Loucy (cell line): ENCODE data around the gene HMG20B.
"Not testable (repeated sequence)": the region's sequence is repeated elsewhere in the genome, so short reads cannot be mapped to it uniquely, and the experiment has no call there.

ENCODE experiments used
- H2AFZ ChIP-seq: fragments of 200-600 bp; sonication (generic); 2 replicates; pipeline ENCODE4 v1.6.0; 2016; ENCODE audit warnings: antibody characterized with exemption, mild to moderate bottlenecking, low read length, moderate library complexity
- H3F3A ChIP-seq: fragments of 200-600 bp; 2 replicates; pipeline ENCODE4 v1.6.0; 2016; ENCODE audit warnings: antibody characterized with exemption, low read depth, mild to moderate bottlenecking
- H3K27me3 ChIP-seq: fragments of 200-600 bp; sonication (generic); 2 replicates; pipeline ENCODE4 v1.6.1; 2014; ENCODE audit warnings: low read length, mild to moderate bottlenecking; ENCODE audit not compliant: insufficient read depth, poor library complexity, severe bottlenecking
- H3K36me3 ChIP-seq: fragments of 200-600 bp; sonication (generic); 2 replicates; pipeline ENCODE4 v1.6.1; 2016; ENCODE audit warnings: low read length; ENCODE audit not compliant: insufficient read depth
- H3K4me1 ChIP-seq: fragments of 200-600 bp; sonication (generic); 2 replicates; pipeline ENCODE4 v1.5.1; 2014; ENCODE audit warnings: low read length, mild to moderate bottlenecking; ENCODE audit not compliant: insufficient read depth, poor library complexity, severe bottlenecking
- H3K4me2 ChIP-seq: fragments of 200-600 bp; sonication (generic); 2 replicates; pipeline ENCODE4 v1.6.0; 2014; ENCODE audit warnings: antibody characterized with exemption, low read length, low read depth, mild to moderate bottlenecking; ENCODE audit not compliant: poor library complexity, severe bottlenecking
- H3K4me3 ChIP-seq: fragments of 200-600 bp; sonication (generic); 2 replicates; pipeline ENCODE4 v1.5.1; 2014; ENCODE audit warnings: low read length, mild to moderate bottlenecking, mixed read lengths; ENCODE audit not compliant: poor library complexity, severe bottlenecking
- H3K79me2 ChIP-seq: fragments of 200-600 bp; sonication (generic); 2 replicates; pipeline ENCODE4 v1.6.1; 2014; ENCODE audit warnings: low read length; ENCODE audit not compliant: insufficient read depth
- H3K9ac ChIP-seq: fragments of 200-600 bp; sonication (generic); 2 replicates; pipeline ENCODE4 v1.6.0; 2014; ENCODE audit warnings: mild to moderate bottlenecking, low read depth, low read length, moderate library complexity; ENCODE audit not compliant: poor library complexity, severe bottlenecking
- H3K9me2 ChIP-seq: fragments of 200-600 bp; sonication (generic); replicated peaks from 2 replicates; pipeline ENCODE4 v1.6.1; 2016; ENCODE audit warnings: low read depth, low read length, mixed read lengths
- H3K9me3 ChIP-seq: fragments of 200-600 bp; sonication (generic); 2 replicates; pipeline ENCODE4 v1.6.1; 2014; ENCODE audit warnings: mild to moderate bottlenecking, antibody characterized with exemption, low read length, low read depth; ENCODE audit not compliant: insufficient read depth
- H4K20me1 ChIP-seq: fragments of 200-600 bp; sonication (generic); 2 replicates; pipeline ENCODE4 v1.6.0; 2014; ENCODE audit warnings: antibody characterized with exemption, low read length, mild to moderate bottlenecking; ENCODE audit not compliant: insufficient read depth, poor library complexity, severe bottlenecking
- CTCF ChIP-seq: fragments of 200-600 bp; sonication (generic); conservative IDR thresholded peaks from 2 replicates; pipeline ENCODE4 v1.5.1; 2014; ENCODE audit warnings: mild to moderate bottlenecking, antibody characterized with exemption, low read length
- EZH2phosphoT487 ChIP-seq: fragments of 200-600 bp; IDR thresholded peaks from 2 replicates; pipeline ENCODE4 v1.6.1; 2018; ENCODE audit warnings: antibody characterized with exemption, mild to moderate bottlenecking, moderate library complexity, borderline replicate concordance

HMG20B gene

GRCh38 chr19:3565139-3565538, 7.6 kb upstream of the HMG20B start:
- H4K20me1 ChIP-seq = no peaks in the 10 kb centered on the region
- H3K9me3 ChIP-seq = no peaks in the 10 kb centered on the region
- H3K4me2 ChIP-seq = no peak overlapping the region
- H3K9me2 ChIP-seq = no peaks in the 10 kb centered on the region
- no peak overlapping the region for H2AFZ ChIP-seq
- H3K27me3 ChIP-seq = no peaks in the 10 kb centered on the region
- no peak for TF ChIP-seq CTCF
- no peak for TF ChIP-seq EZH2phosphoT487
- H3K9ac ChIP-seq = no peak overlapping the region
- H3K79me2 ChIP-seq = no peaks in the 10 kb centered on the region
- H3K4me3 ChIP-seq = no peak overlapping the region
- H3K36me3 ChIP-seq = no peaks in the 10 kb centered on the region
- no peaks in the 10 kb centered on the region for H3F3A ChIP-seq
- no peaks in the 10 kb centered on the region for H3K4me1 ChIP-seq

- H3K36me3 ChIP-seq, H3K4me3 ChIP-seq, H3K4me2 ChIP-seq, H3K9me3 ChIP-seq, H3K4me1 ChIP-seq, H2AFZ ChIP-seq, H3K79me2 ChIP-seq, H3F3A ChIP-seq, H3K9ac ChIP-seq, H3K9me2 ChIP-seq, H3K27me3 ChIP-seq: not testable (repeated sequence)
- peaks cover 19% of the 10 kb centered on the region for H4K20me1 ChIP-seq
Observed at GRCh38 chr19:3570042-3570441, 2.7 kb upstream of the HMG20B start.

- Histone ChIP-seq H3K27me3 (no peaks in the 10 kb centered on the region), H3K4me1 (peaks cover 8% of the 10 kb centered on the region), H4K20me1 (peaks cover 22% of the 10 kb centered on the region), H3K79me2 (peaks cover 9% of the 10 kb centered on the region), H3K36me3 (no peaks in the 10 kb centered on the region; the same call in 1 of the 2 replicates), H3K4me2 (no peak overlapping the region), H3F3A (no peaks in the 10 kb centered on the region), H3K4me3 (no peak overlapping the region), H2AFZ (no peak overlapping the region), H3K9me3 (no peaks in the 10 kb centered on the region), H3K9ac (no peak overlapping the region), H3K9me2 (no peaks in the 10 kb centered on the region)
- TF ChIP-seq CTCF (no peak), EZH2phosphoT487 (no peak)
Observed at GRCh38 chr19:3570606-3571011, 2.1 kb upstream of the HMG20B start.

- H2AFZ ChIP-seq = peak overlapping the region; percentile 64
- peak overlapping the region; percentile 49 for H3K9ac ChIP-seq
- H3F3A ChIP-seq = no peaks in the 10 kb centered on the region
- peak overlapping the region; percentile 82 for H3K4me2 ChIP-seq
- no peaks in the 10 kb centered on the region for H3K9me3 ChIP-seq
- peak overlapping the region; percentile 69 for H3K4me3 ChIP-seq
- H4K20me1 ChIP-seq = peaks cover 22% of the 10 kb centered on the region
- H3K27me3 ChIP-seq = no peaks in the 10 kb centered on the region
- TF ChIP-seq EZH2phosphoT487 = no peak
- no peak for TF ChIP-seq CTCF
- peaks cover 9% of the 10 kb centered on the region for H3K79me2 ChIP-seq
- H3K36me3 ChIP-seq = peaks cover 7% of the 10 kb centered on the region; the same call in 1 of the 2 replicates
- peaks cover 8% of the 10 kb centered on the region for H3K4me1 ChIP-seq
- no peaks in the 10 kb centered on the region for H3K9me2 ChIP-seq
Observed at GRCh38 chr19:3572132-3572854, 451 bp upstream of the HMG20B start.
